Measurements from ENCODE around the gene TTC21B.

Gene TTC21B

DNA sequence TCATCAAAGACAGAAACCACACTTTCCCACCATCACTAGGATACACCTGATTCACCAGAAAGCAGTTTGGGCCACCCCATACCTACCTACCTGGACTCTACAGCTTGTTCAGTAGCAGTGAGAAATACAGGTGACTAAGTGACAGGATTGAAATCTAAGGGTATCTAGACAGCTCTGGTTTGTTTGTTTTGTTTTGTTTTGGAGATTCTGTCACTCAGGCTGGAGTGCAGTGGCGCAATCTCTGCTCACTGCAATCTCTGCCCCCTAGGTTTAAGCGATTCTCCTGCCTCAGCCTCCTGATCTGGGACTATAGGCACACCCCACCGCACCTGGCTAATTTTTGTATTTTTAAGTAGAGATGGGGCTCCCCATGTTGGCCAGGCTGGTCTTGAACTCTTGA lies 3.1 kb downstream of the TTC21B start:
- Mint-ChIP-seq H3K36me3 (peaks cover 2% of the 10 kb centered on the region), H3K4me1 (peaks cover 14% of the 10 kb centered on the region), H3K27ac (no peak overlapping the region), H3K9me3 (no peaks in the 10 kb centered on the region), H3K4me3 (no peak overlapping the region), H3K27me3 (no peaks in the 10 kb centered on the region)

DNA sequence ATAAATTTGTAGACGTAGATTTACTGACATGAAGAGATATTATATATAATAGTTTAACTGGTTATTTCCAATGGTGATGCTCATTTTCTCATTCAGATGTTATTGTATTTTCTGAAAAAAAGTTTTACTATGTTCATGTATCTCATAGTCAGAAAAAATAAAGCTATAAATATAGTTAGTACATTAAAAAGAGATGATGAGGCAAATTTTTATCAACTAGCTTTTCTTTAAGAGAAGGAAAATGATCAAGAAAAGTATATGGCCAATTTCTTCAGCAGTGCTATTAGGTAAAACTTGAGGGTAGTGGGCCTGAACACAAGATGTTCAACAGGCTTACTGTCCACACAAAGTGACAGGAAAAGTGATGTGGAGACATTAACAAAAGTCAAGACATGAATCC lies 11.7 kb downstream of the TTC21B start:
- no peaks in the 10 kb centered on the region for H3K27me3 Mint-ChIP-seq
- peaks cover 21% of the 10 kb centered on the region for H3K36me3 Mint-ChIP-seq
- H3K9me3 Mint-ChIP-seq, result no peaks in the 10 kb centered on the region

DNA sequence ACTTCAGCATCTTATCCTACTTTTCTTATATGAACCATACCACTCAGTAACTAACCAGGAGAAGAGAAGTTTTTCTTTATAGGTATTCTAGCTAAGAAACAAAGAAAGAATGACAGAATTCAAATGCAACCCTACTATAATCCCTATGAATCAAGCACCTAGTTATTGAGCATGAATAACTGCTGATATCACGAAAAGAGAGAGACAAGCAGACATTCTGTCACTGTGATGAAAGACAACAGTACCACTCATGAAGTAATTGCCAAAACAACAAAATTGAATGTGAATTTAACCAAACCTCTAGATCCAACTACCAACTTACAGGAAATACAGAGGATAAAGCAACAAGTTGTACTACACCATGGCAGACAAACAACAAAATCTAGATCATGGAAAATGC lies 15.3 kb downstream of the TTC21B start:
- Mint-ChIP-seq H3K36me3 (peaks cover 22% of the 10 kb centered on the region), H3K27ac (no peak overlapping the region)

More for the DNA sequence above, 11.7 kb downstream of the TTC21B start:
- Mint-ChIP-seq H3K4me3 (no peak overlapping the region), H3K27ac (no peak overlapping the region), H3K4me1 (peaks cover 17% of the 10 kb centered on the region)

DNA sequence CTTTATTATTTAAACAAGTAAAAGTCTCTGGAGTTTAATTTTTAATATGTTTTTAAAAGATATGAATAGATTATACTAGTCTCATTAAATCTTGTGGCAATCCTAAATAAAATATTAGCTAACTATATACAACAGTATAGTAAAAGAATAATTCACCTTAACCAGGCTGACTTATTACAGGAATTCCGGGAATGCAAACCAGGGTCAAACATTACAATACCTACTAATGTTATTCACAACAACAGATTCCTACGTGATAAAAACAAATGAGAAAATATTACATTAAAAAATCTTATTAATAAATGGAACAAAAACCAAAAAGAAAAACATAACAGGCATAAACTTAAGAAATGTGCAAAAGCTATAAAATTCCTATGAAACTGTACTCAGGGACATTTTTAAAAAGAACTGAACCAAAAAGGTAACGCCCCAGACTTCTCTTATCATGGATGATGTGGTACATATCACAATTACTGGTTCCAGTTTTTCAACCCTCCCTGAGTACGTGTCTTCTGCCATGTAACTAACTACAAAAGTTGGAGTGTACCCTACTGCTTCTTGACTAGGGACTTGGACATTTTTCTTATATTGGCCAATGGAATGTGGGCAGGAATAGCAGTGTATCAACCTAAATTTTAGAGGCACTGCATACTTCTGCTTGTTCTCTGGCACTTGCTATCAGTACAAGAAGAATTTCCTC lies 20.2 kb downstream of the TTC21B start:
- Mint-ChIP-seq H3K27me3 (no peaks in the 10 kb centered on the region), H3K27ac (no peak overlapping the region), H3K9me3 (no peaks in the 10 kb centered on the region), H3K4me1 (peaks cover 8% of the 10 kb centered on the region), H3K36me3 (peaks cover 17% of the 10 kb centered on the region), H3K4me3 (no peak overlapping the region)

More for the DNA sequence above, 15.3 kb downstream of the TTC21B start:
- Mint-ChIP-seq H3K4me3 (no peak overlapping the region), H3K27me3 (no peaks in the 10 kb centered on the region), H3K9me3 (no peaks in the 10 kb centered on the region), H3K4me1 (peaks cover 17% of the 10 kb centered on the region)

DNA sequence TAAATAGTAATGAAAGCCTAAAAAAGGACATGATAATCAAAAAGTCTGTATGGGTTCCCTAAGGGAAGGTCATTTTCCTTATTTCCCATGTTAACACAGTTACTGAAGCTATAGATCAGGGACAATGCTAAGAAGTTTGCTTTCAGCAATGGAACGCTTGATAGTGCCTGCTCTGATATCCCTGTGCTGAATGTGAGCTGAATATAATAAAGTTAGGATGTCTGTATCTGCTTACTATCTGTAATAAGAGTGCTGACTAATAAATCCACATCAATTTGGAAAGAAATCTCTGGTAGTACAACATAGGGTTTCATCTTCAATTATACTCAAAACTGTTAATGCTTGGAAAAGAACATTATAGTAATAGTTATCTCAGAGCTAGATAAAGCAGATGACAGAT lies 25.8 kb downstream of the TTC21B start:
- Mint-ChIP-seq H3K27ac (no peak overlapping the region), H3K36me3 (peaks cover 27% of the 10 kb centered on the region), H3K4me1 (no peaks in the 10 kb centered on the region), H3K9me3 (no peaks in the 10 kb centered on the region), H3K4me3 (no peak overlapping the region), H3K27me3 (no peaks in the 10 kb centered on the region)

DNA sequence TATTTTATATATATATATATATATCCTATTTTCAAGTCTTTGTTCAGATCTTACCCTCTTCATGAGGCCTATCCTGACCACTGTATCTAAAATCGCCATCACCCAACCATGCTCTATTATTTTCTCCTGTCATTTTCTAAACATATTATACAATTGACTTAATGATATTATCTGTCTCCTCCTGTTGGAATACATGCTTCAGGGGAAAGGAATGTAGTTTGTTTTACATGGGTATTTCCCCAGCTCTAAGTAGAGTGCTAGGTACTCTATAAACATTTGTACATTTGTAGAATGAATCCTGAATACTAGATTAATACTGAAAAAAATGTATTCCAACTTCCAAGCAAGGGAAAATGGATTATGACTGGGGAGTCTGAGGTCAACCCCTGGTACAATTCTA lies 26.2 kb downstream of the TTC21B start:
- Mint-ChIP-seq H3K36me3 (peaks cover 29% of the 10 kb centered on the region), H3K27me3 (no peaks in the 10 kb centered on the region), H3K4me3 (no peak overlapping the region), H3K27ac (no peak overlapping the region), H3K9me3 (no peaks in the 10 kb centered on the region), H3K4me1 (no peaks in the 10 kb centered on the region)

DNA sequence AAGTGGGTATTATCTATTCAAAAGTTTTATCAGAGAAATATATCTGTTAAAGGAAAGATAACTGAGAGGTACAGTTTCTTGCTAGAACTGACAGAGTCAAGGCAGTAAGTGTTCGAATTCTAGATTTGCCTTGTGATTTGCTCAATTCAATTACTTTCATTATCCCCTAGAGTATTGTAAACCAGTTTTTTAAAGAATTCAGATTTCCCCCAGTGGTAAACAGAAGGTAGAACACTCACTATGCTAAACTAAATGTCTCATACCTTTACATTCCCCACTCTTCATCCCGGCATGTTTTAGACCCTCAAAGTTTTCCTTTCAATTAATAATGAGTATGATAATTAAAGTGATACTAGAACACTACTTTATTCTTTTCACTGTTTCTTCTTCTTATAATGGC lies 28.6 kb downstream of the TTC21B start:
- no peak overlapping the region for H3K27ac Mint-ChIP-seq
- peaks cover 27% of the 10 kb centered on the region for H3K36me3 Mint-ChIP-seq
- no peaks in the 10 kb centered on the region for H3K4me1 Mint-ChIP-seq
- no peaks in the 10 kb centered on the region for H3K9me3 Mint-ChIP-seq
- no peak overlapping the region for H3K4me3 Mint-ChIP-seq
- no peaks in the 10 kb centered on the region for H3K27me3 Mint-ChIP-seq

DNA sequence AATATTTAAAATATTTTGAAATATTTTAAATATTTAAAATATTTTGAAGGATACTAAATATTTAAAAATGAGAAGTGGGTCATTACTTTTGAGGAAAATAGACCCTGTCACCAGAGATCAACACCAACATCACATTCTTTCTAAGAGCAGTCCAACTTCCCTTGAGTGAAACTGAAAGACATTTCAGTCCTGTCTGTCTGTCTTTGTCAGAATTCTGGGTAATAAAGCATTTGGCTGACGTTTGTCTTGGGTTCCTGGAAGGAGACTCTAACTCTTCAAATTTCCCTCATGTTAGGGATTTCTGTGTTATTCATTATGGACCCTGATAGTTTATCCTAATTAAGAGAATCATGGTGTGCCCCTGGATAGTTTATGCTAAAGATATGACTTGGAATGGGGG lies 32.8 kb downstream of the TTC21B start:
- H3K9me3 Mint-ChIP-seq, result no peaks in the 10 kb centered on the region
- peaks cover 21% of the 10 kb centered on the region for H3K36me3 Mint-ChIP-seq
- H3K4me1 Mint-ChIP-seq, result no peaks in the 10 kb centered on the region
- no peak overlapping the region for H3K27ac Mint-ChIP-seq
- no peaks in the 10 kb centered on the region for H3K27me3 Mint-ChIP-seq
- no peak overlapping the region for H3K4me3 Mint-ChIP-seq

DNA sequence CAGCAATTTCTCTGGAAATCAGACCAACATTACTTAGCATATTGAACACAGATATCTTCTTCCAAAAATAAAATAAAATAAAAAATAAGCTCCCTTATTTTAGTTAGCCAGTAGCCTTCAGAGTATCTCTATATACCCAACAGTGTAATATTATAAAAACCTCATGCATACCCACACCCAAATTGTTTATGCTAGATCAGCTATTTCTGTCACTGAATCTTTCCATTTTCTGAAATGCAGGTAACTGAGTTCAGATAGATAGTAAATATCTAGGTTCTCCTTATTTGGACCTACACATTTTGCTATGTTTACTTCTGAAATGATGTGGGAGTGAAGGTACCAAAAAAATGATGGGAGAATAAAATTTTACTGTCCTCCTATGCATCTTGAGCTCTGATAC lies 39.9 kb downstream of the TTC21B start:
- peaks cover 13% of the 10 kb centered on the region for H3K36me3 Mint-ChIP-seq

DNA sequence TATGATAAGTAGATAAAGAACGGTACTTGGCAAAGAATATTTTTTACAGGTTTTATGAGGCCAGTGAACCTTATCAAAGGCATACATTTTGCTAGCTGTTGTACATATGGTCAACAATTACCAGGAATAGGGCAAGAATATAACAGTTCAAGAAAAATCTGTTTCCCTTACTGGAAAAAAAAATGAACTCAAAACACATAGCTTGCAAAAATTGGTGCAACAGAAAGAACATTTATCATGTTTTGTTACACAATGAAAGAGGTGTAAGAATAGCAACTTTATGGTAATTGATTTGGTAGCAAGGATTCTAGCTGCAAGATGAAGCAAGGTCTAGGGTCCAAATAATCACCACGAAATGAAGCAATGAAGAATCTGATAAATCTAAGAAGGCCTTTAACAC lies 41.6 kb downstream of the TTC21B start:
- H3K27me3 Mint-ChIP-seq, result no peaks in the 10 kb centered on the region
- H3K9me3 Mint-ChIP-seq, result no peaks in the 10 kb centered on the region
- no peak overlapping the region for H3K27ac Mint-ChIP-seq
- no peaks in the 10 kb centered on the region for H3K4me1 Mint-ChIP-seq
- H3K36me3 Mint-ChIP-seq, result peaks cover 10% of the 10 kb centered on the region
- no peak overlapping the region for H3K4me3 Mint-ChIP-seq

More for the DNA sequence above, 39.9 kb downstream of the TTC21B start:
- Mint-ChIP-seq H3K27me3 (no peaks in the 10 kb centered on the region), H3K4me3 (no peak overlapping the region), H3K4me1 (no peaks in the 10 kb centered on the region), H3K27ac (no peak overlapping the region), H3K9me3 (no peaks in the 10 kb centered on the region)

DNA sequence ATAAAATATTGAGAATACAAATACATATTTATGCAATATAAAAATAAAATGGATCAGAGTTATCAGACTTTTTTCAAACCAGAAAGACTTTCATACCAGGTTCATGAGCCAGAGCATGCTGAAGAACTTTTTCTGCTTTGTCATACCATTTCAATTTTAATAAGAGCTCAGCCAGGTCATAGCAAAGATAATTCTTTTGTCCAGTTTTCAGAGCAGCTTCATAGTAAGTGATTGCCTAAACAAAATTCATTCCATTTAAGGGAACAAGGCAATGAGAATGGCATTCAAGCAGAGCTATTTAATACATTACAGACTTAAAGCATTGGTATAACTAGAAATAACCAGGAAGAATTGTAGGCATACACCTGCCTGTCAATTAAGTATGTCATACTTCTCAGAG lies 42.3 kb downstream of the TTC21B start:
- Mint-ChIP-seq H3K27me3 (no peaks in the 10 kb centered on the region), H3K4me1 (no peaks in the 10 kb centered on the region), H3K27ac (no peak overlapping the region), H3K4me3 (no peak overlapping the region), H3K36me3 (peaks cover 8% of the 10 kb centered on the region), H3K9me3 (no peaks in the 10 kb centered on the region)

DNA sequence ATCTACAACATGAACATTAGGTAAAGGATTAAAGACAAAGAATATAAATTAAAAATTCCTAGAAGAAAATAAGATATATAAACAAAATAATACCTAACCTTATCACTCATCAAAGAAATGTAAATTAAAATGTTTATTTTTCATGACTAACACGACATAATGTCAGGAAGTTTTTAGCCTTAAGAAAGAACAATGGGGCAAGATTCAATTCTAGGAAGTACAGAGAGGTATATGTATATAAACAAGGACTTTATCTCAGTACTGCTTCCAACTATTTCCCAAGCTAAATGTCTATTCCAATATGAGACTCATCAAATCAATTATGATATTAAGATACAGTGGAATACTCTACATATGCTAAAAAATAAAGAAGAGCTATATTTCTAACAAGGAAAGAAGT lies 44.1 kb downstream of the TTC21B start:
- H3K9me3 Mint-ChIP-seq, result no peaks in the 10 kb centered on the region

DNA sequence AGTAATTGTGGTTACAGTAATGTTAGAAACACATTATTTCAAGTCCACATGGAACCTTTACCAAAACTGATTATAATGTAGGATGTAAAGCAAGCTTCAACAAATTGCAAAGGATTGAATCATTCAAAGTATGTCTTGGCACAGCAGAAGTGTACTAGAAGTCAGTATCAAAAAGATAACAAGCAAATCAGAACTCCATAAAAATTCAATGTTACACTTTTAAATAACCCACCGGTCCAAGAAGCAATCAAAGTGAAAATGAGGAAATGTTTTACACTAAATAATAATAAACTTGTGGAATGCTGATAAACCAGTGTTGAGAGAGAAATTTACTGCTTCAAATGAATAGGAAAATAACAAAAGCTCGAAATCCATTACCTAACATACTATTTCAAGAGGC lies 47.7 kb downstream of the TTC21B start:
- no peak overlapping the region for H3K27ac Mint-ChIP-seq
- peaks cover 14% of the 10 kb centered on the region for H3K36me3 Mint-ChIP-seq
- peaks cover 9% of the 10 kb centered on the region for H3K4me1 Mint-ChIP-seq
- no peak overlapping the region for H3K4me3 Mint-ChIP-seq
- H3K9me3 Mint-ChIP-seq, result no peaks in the 10 kb centered on the region
- H3K27me3 Mint-ChIP-seq, result no peaks in the 10 kb centered on the region

More for the DNA sequence above, 44.1 kb downstream of the TTC21B start:
- Mint-ChIP-seq H3K27me3 (no peaks in the 10 kb centered on the region), H3K27ac (no peak overlapping the region), H3K4me3 (no peak overlapping the region), H3K4me1 (no peaks in the 10 kb centered on the region), H3K36me3 (peaks cover 14% of the 10 kb centered on the region)

DNA sequence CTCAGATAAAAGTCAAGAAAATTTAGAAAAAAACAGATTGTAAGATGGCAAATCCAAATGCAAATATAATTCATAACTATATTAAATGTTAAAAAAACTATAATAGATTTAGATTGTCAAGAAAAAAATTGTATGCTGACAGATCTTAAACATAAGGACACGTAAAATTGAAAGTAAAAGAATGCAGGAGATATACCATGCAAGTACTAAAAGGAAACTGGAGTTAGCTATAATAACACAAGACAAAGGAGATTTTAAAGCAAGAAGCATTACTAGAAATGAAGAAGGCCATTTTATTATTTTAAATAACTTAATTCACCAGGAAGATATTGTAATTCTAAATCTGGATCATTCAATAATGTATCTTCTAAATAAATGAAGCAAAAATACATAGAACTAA lies 48.3 kb downstream of the TTC21B start:
- peaks cover 9% of the 10 kb centered on the region for H3K4me1 Mint-ChIP-seq
- H3K4me3 Mint-ChIP-seq, result no peak overlapping the region
- H3K27me3 Mint-ChIP-seq, result no peaks in the 10 kb centered on the region
- no peaks in the 10 kb centered on the region for H3K9me3 Mint-ChIP-seq
- H3K36me3 Mint-ChIP-seq, result peaks cover 14% of the 10 kb centered on the region
- H3K27ac Mint-ChIP-seq, result no peak overlapping the region

DNA sequence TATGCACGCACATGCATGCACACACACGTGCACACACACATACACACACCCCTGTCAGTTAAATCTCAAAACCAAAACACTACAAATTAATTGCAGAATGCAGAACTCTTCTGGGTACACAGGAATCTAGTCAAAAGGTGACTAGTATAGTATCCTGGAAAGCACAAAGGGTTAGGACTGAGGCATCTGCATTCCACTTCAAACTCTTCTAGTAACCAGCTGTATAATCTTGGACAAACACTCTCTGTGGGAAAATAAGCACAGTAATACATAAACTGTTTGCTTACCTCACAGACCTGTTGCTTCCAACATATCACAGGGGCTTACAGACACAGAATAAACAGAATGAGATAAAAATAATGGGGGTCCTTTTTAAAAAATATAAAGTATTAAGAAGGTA lies 49.1 kb downstream of the TTC21B start:
- H3K9me3 Mint-ChIP-seq, result no peaks in the 10 kb centered on the region
- no peaks in the 10 kb centered on the region for H3K27me3 Mint-ChIP-seq
- H3K36me3 Mint-ChIP-seq, result peaks cover 13% of the 10 kb centered on the region
- H3K4me3 Mint-ChIP-seq, result no peak overlapping the region
- H3K4me1 Mint-ChIP-seq, result peaks cover 9% of the 10 kb centered on the region
- H3K27ac Mint-ChIP-seq, result no peak overlapping the region

DNA sequence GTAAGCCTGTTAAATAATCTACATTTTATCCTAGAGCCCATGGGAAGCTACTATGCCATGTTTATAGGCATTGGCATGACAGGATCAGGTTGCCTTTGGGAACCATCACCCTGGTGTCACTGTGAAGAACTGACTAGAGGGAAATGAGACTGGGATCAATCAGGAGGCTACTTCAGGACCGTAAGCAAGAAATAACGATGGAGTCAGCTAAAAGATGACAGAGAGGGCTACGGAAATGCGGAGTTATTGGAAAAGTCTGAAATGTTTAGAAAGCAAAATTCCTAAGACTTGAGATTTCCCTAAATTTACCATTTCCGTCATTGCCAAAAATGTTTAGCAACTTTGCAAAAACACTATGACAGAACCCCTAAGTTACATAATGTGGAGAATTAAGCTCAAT lies 50.2 kb downstream of the TTC21B start:
- Mint-ChIP-seq H3K4me3 (no peak overlapping the region), H3K4me1 (peaks cover 9% of the 10 kb centered on the region), H3K9me3 (no peaks in the 10 kb centered on the region), H3K27me3 (no peaks in the 10 kb centered on the region), H3K36me3 (peaks cover 16% of the 10 kb centered on the region), H3K27ac (no peak overlapping the region)

DNA sequence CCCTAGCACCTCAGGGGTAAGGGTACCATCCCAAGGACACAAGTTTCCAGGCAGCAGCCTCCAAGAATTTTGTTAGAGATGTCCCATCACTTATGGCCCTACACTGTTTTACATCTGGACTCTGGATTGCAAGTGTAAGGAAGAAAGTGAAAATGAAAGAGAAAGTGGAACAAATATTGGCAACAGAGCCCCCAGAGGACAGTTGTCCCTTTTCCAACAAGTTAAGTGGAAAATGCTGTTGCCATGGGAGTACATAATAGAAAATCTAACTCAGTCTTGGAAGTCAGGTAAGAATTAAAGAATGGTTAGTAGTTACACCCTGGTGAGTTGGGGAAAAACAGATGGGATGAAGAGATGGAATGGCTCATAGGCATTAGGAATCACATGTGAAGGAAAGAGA lies 50.6 kb downstream of the TTC21B start:
- H3K36me3 Mint-ChIP-seq, result peaks cover 21% of the 10 kb centered on the region
- H3K4me3 Mint-ChIP-seq, result no peak overlapping the region
- H3K9me3 Mint-ChIP-seq, result no peaks in the 10 kb centered on the region
- no peaks in the 10 kb centered on the region for H3K27me3 Mint-ChIP-seq
- peaks cover 9% of the 10 kb centered on the region for H3K4me1 Mint-ChIP-seq
- no peak overlapping the region for H3K27ac Mint-ChIP-seq

All from activated naive CD4-positive, alpha-beta T cell treated with anti-CD3 and anti-CD28 coated beads, Interleukin-2, amount 50 U/mL, for 24 hours (primary cell).